ENCODE data around the gene BANP. TPM values are rescaled to one million over a fixed set of nuclear protein-coding genes. Genes with fewer than 3 reads are reported as not detected.
"Not testable (repeated sequence)": the region's sequence is repeated elsewhere in the genome, so short reads cannot be mapped to it uniquely, and the experiment has no call there.

BANP gene
- total RNA-seq, 1 donor, result 25.9 TPM

DNA sequence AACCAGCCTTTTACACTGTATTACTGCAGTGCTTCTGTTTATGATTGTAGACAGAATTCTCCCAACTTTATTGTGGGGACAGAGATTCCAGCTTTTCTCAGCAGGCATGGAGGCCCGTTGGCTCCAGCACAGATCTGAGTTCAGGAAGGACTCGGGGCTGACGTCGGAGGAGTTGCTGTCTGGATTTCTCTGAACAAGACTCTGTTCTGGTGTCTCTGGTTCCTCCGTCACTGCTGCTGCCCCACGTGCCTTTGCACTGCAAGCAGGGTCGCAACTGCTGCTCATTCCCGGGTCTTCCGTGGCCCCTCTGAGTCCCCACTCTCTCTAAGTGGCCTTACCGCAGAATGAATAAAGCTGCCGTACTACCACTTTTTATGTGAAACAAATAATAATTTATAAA, 88.4 kb downstream of the BANP start:
- no peak for TF ChIP-seq CTCF (IDR thresholded peaks at IDR 0.05; ENCODE audit: insufficient read depth, low read depth, low read length)
- no peak for DNase-seq (ENCODE audit: low read depth)
- H3K4me3 ChIP-seq (ENCODE audit: low read depth, low read length), result no peak overlapping the region

- not testable (repeated sequence) for DNase-seq (ENCODE audit: low read depth); H3K4me3 ChIP-seq (ENCODE audit: low read depth, low read length)
Measured at GRCh38 chr16:88040196-88040876, 89.1 kb downstream of the BANP start.

DNA sequence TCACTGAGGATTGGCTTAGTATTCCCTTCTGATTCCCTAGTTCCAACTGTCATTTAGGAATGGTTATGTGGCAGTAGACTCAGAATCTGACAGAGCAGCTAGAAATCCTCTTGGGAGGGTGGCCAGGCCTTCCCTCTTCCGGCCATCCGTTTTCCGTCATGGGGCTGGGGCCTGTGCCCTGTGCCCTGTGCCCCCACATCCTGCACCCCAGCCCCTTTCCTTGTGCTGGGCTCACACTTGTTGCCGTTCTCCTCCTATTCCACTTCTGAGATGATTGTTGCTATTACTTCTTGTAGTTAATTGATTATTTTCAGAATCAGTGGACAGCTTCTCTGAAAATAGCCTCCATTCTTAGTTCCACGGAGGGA, 89.6 kb downstream of the BANP start:
- H3K4me3 ChIP-seq (ENCODE audit: low read depth, low read length); DNase-seq (ENCODE audit: low read depth): not testable (repeated sequence)

DNA sequence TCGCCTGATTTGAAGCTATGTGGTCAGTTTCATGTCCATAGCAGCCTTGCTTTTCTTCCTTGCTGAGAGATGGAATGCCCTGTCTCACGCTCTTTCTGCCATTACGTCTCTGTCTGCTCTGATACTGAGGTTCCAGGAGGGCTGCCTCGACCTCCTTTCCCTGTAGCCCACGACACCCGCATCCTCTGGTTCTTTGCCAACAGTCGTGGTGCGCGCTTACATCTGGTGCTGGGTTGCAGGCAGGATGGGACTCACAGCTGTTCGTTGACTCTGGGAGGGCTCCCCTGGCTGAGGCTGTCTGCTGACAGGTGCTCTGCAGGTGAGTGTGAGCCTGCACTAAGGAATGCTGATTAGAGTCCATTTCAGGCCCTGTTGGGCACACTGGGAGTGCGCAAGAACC, 90.3 kb downstream of the BANP start:
- not testable (repeated sequence) for DNase-seq (ENCODE audit: low read depth); H3K4me3 ChIP-seq (ENCODE audit: low read depth, low read length)

DNA sequence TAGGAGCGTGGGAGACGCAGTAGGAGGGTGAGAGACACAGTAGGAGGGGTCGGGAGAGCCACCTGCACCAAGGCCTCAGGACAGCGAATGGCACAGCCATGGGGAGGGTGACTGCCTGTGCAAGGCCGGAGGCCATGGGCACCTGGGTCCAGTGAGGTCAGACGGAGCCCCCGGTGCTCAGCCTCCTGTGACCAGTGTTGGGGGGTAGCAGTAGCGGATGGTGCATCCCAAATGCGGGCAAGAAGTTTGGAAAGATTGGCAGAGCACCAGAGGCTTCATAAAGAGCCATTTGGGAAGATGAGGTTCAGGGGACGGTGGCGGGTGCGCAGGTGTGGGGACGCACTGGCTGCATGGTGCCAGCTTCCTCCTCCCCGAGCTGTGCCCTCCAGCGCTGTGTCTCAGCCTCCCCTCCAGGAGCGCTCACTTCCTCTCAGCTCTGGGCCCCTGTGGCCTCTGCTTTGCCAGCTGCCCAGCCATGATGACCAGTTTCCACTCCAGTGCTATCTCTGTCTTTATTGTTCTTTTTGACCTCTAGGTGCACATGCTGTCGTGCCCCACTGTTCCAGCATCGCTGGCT, 90.8 kb downstream of the BANP start:
- not testable (repeated sequence) for DNase-seq (ENCODE audit: low read depth); H3K4me3 ChIP-seq (ENCODE audit: low read depth, low read length)

DNA sequence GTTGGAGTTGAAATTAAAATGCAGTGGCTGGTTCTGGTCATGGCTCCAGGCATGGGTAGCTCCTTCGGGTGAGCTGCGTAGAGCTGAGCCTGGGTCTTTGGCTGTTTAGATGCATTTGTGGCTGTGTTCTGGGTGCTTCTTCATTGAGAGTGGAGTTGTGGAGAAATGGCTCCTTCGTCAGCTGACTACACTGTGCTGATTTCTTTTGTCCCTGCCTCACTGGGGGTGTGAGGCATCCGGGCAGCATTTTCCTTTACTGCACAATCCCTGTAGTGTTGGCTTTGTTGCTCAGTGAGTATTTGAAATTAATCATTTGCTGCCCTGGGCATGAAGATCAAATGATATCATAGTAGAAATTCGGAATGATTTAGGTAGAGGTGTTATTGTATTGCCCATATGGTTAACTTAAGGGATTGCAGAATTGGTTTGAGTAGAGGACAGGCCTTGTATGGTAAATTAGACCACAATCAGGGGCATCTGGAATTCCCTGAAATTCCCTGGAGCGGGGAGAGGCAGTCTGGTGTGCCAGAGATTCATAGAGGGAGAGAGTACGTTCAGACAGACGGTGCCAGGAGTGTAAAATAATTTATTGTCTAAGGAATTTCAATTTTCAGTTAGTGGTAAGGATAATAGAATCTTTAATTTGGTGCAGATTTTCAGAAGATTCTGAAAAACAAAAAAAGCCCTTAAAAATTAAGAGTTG, 92.1 kb downstream of the BANP start:
- not testable (repeated sequence) for H3K4me3 ChIP-seq (ENCODE audit: low read depth, low read length); DNase-seq (ENCODE audit: low read depth)

DNA sequence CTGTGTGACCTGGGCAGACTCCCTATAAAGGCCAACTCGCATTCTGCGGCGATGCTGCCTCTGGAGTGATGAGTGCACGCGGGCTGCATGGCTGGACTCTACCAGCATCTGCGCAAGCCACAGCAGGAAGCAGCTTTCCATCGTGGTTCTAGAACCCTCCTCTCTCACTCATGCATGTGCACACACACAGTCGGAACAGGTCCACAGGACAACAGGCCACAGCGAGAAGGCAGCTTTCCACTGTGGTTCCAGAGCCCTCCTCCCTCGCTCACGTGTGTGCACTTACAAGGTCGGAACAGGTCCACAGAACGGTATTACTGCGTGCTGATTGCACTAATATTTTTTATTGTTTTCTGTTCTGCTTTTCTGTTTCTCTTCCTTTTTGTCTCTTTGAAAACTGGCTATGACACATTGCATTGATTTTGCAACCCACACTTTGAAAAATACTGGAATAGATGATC, 92.9 kb downstream of the BANP start:
- DNase-seq (ENCODE audit: low read depth); H3K4me3 ChIP-seq (ENCODE audit: low read depth, low read length): not testable (repeated sequence)

GRCh38 chr16:88045361-88045760, 94.1 kb downstream of the BANP start:
- DNase-seq (ENCODE audit: low read depth); H3K4me3 ChIP-seq (ENCODE audit: low read depth, low read length): not testable (repeated sequence)

- DNase-seq (ENCODE audit: low read depth), result no peak
- no peak overlapping the region for H3K4me3 ChIP-seq (ENCODE audit: low read depth, low read length)
- no peak for TF ChIP-seq CTCF (IDR thresholded peaks at IDR 0.05; ENCODE audit: insufficient read depth, low read depth, low read length)
Measured at GRCh38 chr16:88045820-88046303, 94.6 kb downstream of the BANP start.

DNA sequence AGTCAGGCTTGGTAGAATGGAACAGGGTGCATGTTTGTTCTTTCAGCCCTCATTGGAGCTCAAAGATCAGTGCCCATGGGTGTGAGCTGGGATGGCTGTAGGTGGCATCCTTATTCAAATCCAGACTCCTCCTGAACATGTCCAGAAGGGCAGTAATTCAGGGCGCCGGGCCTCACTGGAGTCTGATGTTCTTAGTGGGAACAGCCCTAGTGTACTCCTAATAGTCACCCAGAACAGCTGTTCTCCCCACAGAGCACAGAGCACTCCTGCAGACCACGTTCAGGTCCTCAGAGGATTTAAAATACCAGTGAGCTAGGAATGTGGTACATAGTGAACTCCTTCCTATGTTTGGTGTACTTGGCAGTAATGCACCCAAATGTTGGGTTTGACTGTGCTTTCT, 96.2 kb downstream of the BANP start:
- no peak for TF ChIP-seq CTCF (IDR thresholded peaks at IDR 0.05; ENCODE audit: insufficient read depth, low read depth, low read length)
- no peak for DNase-seq (ENCODE audit: low read depth)
- no peak overlapping the region for H3K4me3 ChIP-seq (ENCODE audit: low read depth, low read length)
